ENCODE data around the gene LMAN1L.

GRCh38 chr15:74839526-74840395 is 27.1 kb downstream of the LMAN1L start:
- no peak for TF ChIP-seq CTCF (IDR thresholded peaks at IDR 0.05)
- TF ChIP-seq POLR2A (IDR thresholded peaks at IDR 0.05; ENCODE audit: low read depth), result no peak
- TF ChIP-seq POLR2AphosphoS5 (IDR thresholded peaks at IDR 0.05), result no peak
- no peak for TF ChIP-seq EP300 (IDR thresholded peaks at IDR 0.05)
